Peyer's patch (tissue), 4 donors: Measurements from ENCODE around the gene PODXL2.

Experiments used
- CTCF ChIP-seq, 6 experiments: fragments of 450-650 bp in 4 of 6; fragments of 200-600 bp in 2 of 6; sonication (generic) in 1 of 6; IDR thresholded peaks; one replicate each; pipeline ENCODE4 v1.5.1; 2017 to 2019; ENCODE audit warnings: antibody characterized with exemption in 6 of 6, mild to moderate bottlenecking in 3 of 6, moderate library complexity in 1 of 6
- POLR2A ChIP-seq, 2 donors: fragments of 450-650 bp; IDR thresholded peaks; one replicate each; pipeline ENCODE4 v1.5.1; 2017; ENCODE audit warnings: antibody characterized with exemption in 2 of 2, mild to moderate bottlenecking in 2 of 2, moderate library complexity in 2 of 2

- no peak for TF ChIP-seq POLR2A (IDR thresholded peaks at IDR 0.05)
- TF ChIP-seq CTCF (IDR thresholded peaks at IDR 0.05) = no peak
Observed at GRCh38 chr3:127680146-127680661, 51.2 kb downstream of the PODXL2 start.
